ENCODE measurements around the gene MACROD1.

The MACROD1 gene

GRCh38 chr11:64110465-64111375 lies 55.2 kb downstream of the MACROD1 start:
- no peak for DNase-seq

- DNase-seq: no peak
Observed at GRCh38 chr11:64109332-64109731, 56.6 kb downstream of the MACROD1 start.

- no peak for DNase-seq
Observed at GRCh38 chr11:64107303-64107702, 58.6 kb downstream of the MACROD1 start.

DNA sequence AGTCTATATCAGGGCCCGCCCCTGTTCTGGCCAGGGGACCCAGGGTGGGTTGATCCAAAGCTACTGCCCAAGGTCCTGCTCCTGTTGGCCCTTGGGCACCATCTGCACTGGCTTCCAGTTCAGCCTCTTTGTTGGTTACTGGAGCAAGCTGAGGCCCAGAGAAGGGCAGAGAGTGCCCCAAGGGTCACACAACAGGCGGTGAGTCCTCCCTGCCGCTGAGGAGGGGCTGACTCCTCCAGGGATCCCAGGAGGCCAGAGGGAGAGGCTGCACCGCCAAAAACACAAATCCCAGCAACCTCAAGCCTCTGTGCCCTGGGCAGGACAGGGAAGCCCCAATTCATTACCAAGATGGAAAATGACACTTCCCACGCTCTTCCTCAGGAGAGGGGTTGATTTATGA lies 61.3 kb downstream of the MACROD1 start:
- DNase-seq: no peak

DNA sequence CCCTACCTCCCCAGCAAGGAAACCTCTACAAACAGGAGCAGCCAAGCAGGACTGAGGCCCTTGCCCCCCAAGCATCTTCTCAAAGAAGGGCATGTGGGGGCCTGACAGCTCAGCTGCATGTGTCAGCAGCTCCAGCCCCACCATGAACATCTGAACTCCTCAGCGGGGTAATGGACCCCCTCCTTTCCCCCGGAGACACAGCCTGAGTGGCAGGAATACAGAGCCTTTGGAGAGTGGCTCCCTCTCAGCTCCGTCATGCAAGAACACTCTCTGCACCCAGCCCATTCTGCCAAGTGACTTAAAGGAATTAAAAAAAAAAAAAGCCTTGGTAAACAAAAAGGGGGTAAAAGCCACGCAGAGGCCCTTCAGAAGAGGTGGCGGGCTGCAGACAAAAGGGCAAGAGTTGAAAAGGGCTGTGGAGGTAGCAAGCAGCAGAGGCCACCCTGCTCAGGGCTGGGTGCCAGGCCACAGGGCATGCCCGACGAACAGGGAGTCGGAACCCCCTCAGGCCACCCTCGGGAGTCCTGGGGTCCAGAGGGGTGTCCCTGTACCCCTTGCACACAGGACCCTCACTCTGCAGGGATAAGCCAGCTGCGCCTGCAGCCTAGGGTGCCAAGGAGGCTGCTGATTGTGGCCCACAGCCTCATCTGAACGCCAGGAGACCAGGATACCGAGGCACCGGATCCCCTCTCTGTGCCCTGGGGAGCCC lies 62.5 kb downstream of the MACROD1 start:
- no peak for DNase-seq

GRCh38 chr11:64102005-64102738 lies 63.7 kb downstream of the MACROD1 start:
- DNase-seq: no peak

- DNase-seq: no peak
Observed at GRCh38 chr11:64101461-64101860, 64.5 kb downstream of the MACROD1 start.

DNA sequence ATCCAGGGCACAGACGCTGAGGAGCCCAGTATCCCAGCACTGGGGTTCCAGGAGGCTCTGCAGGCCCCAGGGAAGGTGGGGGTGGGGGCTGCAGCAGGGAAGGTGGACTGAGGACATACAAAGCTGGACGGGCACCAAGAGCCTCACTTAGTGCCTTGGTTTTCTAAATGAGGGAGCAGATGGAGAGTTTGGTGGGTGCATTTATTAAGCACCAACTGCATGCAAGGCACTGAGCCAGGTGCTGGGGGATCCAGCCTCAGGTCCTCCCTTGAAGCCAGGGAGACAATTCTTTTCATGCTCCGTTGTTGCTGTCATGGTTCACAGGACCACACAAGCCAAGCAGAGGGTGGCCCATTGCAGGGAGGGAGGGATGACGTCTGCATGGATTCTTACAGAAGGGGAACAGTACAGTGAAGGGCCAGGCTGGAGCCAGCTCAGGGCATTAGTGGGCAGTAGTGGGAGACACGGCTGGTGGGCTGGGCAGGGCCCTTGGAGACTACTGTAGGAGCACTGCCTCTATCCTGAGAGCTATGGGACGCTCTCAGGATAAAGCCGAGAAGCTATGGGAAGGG lies 65.0 kb downstream of the MACROD1 start:
- DNase-seq: no peak

DNA sequence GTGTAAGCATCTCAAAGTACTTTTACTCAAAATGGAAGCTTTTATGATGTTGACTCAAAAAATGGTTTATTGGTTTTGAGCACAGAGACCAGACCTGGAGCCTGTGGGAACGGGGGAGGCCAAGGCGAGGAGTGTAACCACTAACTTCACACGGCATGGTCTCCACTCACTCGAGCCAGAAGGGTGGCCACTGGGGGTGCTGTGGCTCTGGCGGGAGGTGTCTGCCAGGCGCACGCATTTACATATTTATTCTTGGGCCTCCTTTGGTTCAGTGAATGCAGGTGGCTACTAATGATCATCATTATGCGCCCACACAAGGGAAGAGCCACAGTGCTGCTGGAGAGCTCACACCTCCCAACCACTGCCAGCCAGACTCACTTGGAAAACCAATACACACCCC lies 65.6 kb downstream of the MACROD1 start:
- no peak for DNase-seq

DNA sequence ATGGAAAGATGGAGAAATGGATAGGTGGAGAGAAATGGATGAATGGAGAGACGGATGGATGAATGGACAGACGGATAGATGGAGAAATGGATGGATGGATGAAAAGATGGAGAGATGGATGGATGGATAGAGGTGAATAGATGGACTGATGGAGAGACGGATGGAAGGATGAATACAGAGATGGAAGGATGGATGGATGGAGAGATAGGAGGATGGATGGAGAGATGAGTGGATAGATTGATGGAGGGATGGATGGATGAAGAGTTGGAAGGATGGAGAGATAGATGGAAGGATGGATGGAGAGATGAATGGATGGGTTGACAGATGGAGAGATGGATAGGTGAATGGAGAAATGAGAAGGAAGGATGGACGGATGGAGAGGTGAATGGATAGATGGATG lies 66.5 kb downstream of the MACROD1 start:
- DNase-seq: no peak

GRCh38 chr11:64098318-64098831 lies 67.5 kb downstream of the MACROD1 start:
- DNase-seq: no peak

- no peak for DNase-seq
Observed at GRCh38 chr11:64097468-64098317, 68.2 kb downstream of the MACROD1 start.

DNA sequence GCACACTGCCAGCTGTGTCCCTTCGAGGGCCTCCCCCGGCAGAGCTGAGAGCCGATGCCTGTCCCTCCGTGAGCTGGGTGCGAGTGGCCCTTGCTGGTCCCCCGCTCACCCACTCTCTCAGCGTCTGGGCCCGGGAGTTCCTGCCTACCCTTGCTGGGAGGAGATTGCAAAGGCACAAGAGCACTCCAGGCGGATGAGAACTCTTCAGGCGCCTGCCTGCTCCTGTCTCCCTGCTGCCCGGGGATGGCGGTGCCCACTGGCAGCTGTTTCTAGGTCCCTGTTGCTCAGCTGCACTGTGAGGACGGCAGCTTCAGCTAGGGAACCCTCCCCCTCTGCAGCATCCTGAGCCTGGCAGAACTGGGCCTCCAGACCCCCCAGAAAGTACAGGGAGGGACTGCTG lies 69.1 kb downstream of the MACROD1 start:
- DNase-seq: peak; percentile 45

- DNase-seq: peak; percentile 14
Observed at GRCh38 chr11:64095949-64096348, 70.0 kb downstream of the MACROD1 start.

GRCh38 chr11:64095273-64095817 lies 70.6 kb downstream of the MACROD1 start:
- DNase-seq: no peak

DNA sequence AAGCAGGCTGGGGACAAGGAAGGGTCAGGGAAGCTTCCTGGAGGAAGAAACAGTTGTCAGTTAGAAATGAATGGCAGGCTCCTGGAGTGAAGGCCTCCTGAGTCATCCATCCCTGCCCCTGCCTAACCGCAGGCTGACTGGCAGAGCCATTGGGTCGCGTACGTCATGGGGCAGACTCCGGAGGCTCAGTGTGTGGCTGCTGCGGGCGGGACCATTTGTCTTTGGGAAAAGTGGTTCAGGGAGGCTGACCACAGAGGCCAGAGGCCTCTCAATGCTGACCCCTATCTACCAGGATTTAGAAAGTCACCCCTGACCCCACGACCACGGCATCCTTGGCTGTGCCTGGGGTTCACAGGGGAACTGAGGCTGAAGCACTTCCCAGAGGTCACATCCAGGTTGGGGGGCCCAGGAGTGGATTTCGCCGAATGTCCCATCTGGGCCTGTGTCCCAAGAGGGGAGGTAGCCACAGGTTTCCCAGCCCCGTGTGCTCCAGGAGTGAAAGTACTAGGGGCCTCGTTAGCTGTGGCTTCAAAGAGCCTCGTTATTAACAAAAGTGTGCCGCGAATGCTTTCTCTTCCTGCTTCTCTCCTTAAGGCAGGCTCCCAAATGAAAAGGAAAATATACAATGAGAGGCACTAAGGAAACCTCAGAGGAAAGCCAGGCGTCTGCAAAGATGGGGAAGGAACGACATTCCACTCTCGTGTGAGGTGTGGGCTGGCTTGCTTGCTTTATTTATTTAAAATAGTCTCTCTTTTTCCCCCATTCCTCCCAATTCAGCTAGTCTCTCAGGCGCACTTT lies 71.3 kb downstream of the MACROD1 start:
- DNase-seq: no peak

DNA sequence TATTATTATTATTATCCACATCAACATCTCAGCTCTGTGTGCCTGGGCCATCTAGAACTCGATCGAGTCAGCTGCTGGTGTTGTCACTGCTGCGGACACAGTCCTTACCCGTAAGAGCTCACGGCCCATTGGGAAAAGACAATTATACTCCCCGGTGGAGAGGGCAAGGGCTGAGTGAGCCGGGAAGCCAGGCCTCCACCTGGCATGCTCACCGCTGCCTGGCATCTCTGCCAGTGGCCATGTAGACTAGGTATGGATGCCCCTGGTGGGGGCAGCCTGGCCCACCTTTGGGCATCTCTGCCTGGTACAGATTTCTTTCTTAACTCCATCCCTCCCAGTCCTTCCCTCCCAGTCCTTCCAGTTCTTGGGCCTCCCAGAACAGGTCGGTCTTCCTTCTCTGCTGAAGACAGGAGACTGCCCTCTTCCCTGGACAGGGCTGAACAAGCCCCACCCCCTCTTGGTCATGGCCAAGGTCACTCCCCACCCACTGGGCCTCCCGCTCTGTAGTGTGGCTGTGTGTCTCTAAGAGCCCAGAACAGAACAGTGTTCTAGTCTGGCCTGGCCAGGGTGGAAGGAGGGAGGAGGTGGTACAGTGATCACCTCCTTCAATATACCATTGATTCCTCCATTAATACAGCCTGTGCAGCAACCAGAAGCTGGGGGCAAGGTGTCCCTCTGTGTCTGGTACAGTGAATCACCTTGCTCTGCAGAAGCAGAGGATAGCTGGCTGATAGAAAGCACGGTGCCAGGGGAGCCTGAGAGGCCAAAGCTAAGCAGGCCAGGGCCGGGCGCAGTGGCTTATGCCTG lies 72.5 kb downstream of the MACROD1 start:
- no peak for DNase-seq

DNA sequence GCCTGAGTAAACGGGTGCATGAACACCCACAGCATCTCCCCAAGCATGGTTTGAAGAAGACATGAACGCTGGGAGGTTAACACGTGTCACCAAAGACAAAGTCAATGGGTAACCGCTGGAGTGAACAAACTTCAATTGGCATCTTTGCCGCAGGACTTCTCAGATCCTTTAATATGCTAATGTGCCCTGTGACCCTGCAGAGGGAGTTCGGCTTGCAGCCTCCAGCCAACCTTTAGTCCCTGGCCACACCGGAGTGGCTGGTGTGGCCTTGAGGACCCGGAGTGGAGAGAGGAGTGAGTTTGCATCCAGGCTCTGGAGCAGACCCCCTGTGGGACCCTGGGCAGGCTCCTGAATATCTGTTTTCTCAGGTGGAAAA lies 73.2 kb downstream of the MACROD1 start:
- DNase-seq: no peak

GRCh38 chr11:64092111-64092760 lies 73.7 kb downstream of the MACROD1 start:
- no peak for DNase-seq
